Endodermal cell (in vitro differentiated cells): ENCODE data around the gene ADGRD2. TPM values are rescaled to one million over a fixed set of nuclear protein-coding genes. Genes with fewer than 3 reads are reported as not detected.

Experiments used
- DNase-seq: peaks from one replicate; pipeline ENCODE4 v3.0.0-alpha.2; 2017
- H3K27ac ChIP-seq: 2 replicates; pipeline ENCODE4 v1.5.1; 2013; ENCODE audit warnings: mild to moderate bottlenecking, low read depth, low read length, moderate library complexity
- H3K27me3 ChIP-seq: 2 replicates; pipeline ENCODE4 v1.6.1; 2013; ENCODE audit warnings: mild to moderate bottlenecking, low read length, moderate library complexity; ENCODE audit not compliant: insufficient read depth, control insufficient read depth, poor library complexity, severe bottlenecking
- H3K36me3 ChIP-seq: 2 replicates; pipeline ENCODE4 v1.7.0; 2013; ENCODE audit warnings: mild to moderate bottlenecking, low read length, moderate library complexity; ENCODE audit not compliant: control insufficient read depth, insufficient read depth
- H3K4me1 ChIP-seq: one replicate; pipeline ENCODE4 v1.7.0; 2013; ENCODE audit warnings: low read length; ENCODE audit not compliant: control insufficient read depth, insufficient read depth
- H3K4me3 ChIP-seq: 2 replicates; pipeline ENCODE4 v1.5.1; 2013; ENCODE audit warnings: mild to moderate bottlenecking, low read length, moderate library complexity
- H3K9ac ChIP-seq: 2 replicates; pipeline ENCODE4 v1.6.1; 2013; ENCODE audit warnings: mild to moderate bottlenecking, low read length, moderate library complexity; ENCODE audit not compliant: poor library complexity, severe bottlenecking; ENCODE audit errors: extremely low read depth
- H3K9me3 ChIP-seq: 2 replicates; pipeline ENCODE4 v1.6.1; 2013; ENCODE audit warnings: mild to moderate bottlenecking, low read length, moderate library complexity; ENCODE audit not compliant: control insufficient read depth
- H3K27ac Mint-ChIP-seq: 2 replicates; pipeline ENCODE4 v1.8.0; 2020; ENCODE audit warnings: mixed read lengths
- H3K27me3 Mint-ChIP-seq: 2 replicates; pipeline ENCODE4 v1.8.0; 2021; ENCODE audit warnings: mild to moderate bottlenecking, mixed read lengths; ENCODE audit not compliant: insufficient read depth
- H3K36me3 Mint-ChIP-seq: 2 replicates; pipeline ENCODE4 v1.8.0; 2020; ENCODE audit warnings: low read depth, mixed read lengths
- H3K4me1 Mint-ChIP-seq: 2 replicates; pipeline ENCODE4 v1.8.0; 2020; ENCODE audit warnings: mixed read lengths
- H3K4me3 Mint-ChIP-seq: 2 replicates; pipeline ENCODE4 v1.8.0; 2020; ENCODE audit warnings: mild to moderate bottlenecking, moderate library complexity, mixed read lengths
- H3K9me3 Mint-ChIP-seq: 2 replicates; pipeline ENCODE4 v1.8.0; 2020; ENCODE audit warnings: mild to moderate bottlenecking, mixed read lengths
- WGBS, 2 experiments: methylation state at CpG; one replicate each; pipeline versions ENCODE4 v1.1.5 to v1.1.7; 2013; ENCODE audit warnings: missing lambda C conversion rate in 2 of 2, mixed read lengths in 1 of 2; ENCODE audit not compliant: insufficient coverage in 1 of 2, insufficient read length in 1 of 2; 5-methylcytosine and 5-hydroxymethylcytosine counted together
- total RNA-seq, 2 donors: library from RNA; stranded (reverse); fragmentation: NEBNext Ultra II Directional in 1 of 2; extraction: Animal tissue kit (Norgen Biotek cat#: 25700) in 1 of 2; gene quantifications; 2 replicates in 1 of 2; 3 replicates in 1 of 2; pipeline ENCODE4 v1.2.1, GENCODE V29; 2021
- TF ChIP-seq, protein P1 (sequence below): fragments of 200-600 bp; sonication (generic); conservative IDR thresholded peaks from 2 replicates; pipeline ENCODE4 v1.5.0; 2021; ENCODE audit warnings: antibody characterized with exemption, mild to moderate bottlenecking

The ADGRD2 gene
- total RNA-seq, 2 donors from 2014 or later, result 0.33 to 0.40 TPM

DNA sequence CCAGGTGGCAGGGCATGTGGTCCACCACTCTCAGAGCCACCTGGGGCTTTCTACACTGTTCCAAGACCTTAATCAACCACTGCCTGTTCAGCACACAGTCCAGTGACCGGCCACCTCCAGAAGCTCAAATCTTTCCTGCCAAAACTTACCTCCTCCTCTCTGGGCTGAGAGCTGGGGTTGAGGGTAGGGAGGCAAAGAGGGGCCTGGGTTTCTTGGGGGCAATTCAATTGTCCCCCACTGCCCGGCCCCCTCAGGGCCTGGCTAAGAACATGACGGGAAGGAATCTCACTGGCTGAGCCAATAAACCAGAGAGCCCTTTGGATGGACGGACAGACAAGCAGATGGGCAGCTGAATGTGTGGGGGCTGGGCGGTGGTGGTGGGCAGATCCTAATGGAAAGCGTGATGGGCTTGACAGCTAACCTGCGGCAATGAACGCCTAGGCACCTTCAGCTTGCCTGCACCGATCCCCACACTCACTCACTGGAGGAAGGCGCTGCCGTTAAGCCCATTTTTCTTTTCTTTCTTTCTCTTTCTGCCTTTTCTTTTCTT is 51.6 kb downstream of the ADGRD2 start:
- no peak for DNase-seq
- Histone ChIP-seq H3K36me3 (no peaks in the 10 kb centered on the region), H3K27me3 (peaks cover 57% of the 10 kb centered on the region), H3K4me1 (no peaks in the 10 kb centered on the region), H3K9me3 (no peaks in the 10 kb centered on the region), H3K4me3 (no peak overlapping the region), H3K27ac (no peak overlapping the region), H3K9ac (no peak overlapping the region)
- TF ChIP-seq, protein P1, sequence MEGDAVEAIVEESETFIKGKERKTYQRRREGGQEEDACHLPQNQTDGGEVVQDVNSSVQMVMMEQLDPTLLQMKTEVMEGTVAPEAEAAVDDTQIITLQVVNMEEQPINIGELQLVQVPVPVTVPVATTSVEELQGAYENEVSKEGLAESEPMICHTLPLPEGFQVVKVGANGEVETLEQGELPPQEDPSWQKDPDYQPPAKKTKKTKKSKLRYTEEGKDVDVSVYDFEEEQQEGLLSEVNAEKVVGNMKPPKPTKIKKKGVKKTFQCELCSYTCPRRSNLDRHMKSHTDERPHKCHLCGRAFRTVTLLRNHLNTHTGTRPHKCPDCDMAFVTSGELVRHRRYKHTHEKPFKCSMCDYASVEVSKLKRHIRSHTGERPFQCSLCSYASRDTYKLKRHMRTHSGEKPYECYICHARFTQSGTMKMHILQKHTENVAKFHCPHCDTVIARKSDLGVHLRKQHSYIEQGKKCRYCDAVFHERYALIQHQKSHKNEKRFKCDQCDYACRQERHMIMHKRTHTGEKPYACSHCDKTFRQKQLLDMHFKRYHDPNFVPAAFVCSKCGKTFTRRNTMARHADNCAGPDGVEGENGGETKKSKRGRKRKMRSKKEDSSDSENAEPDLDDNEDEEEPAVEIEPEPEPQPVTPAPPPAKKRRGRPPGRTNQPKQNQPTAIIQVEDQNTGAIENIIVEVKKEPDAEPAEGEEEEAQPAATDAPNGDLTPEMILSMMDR, result no peak
- Mint-ChIP-seq H3K27me3 (peaks cover 68% of the 10 kb centered on the region), H3K4me3 (no peak overlapping the region), H3K4me1 (peaks cover 4% of the 10 kb centered on the region), H3K9me3 (peaks cover 2% of the 10 kb centered on the region), H3K27ac (no peak overlapping the region), H3K36me3 (no peaks in the 10 kb centered on the region)
- WGBS, 2 experiments, result 84 to 86% methylated on average over 7 to 11 of the region's 11 CpGs

DNA sequence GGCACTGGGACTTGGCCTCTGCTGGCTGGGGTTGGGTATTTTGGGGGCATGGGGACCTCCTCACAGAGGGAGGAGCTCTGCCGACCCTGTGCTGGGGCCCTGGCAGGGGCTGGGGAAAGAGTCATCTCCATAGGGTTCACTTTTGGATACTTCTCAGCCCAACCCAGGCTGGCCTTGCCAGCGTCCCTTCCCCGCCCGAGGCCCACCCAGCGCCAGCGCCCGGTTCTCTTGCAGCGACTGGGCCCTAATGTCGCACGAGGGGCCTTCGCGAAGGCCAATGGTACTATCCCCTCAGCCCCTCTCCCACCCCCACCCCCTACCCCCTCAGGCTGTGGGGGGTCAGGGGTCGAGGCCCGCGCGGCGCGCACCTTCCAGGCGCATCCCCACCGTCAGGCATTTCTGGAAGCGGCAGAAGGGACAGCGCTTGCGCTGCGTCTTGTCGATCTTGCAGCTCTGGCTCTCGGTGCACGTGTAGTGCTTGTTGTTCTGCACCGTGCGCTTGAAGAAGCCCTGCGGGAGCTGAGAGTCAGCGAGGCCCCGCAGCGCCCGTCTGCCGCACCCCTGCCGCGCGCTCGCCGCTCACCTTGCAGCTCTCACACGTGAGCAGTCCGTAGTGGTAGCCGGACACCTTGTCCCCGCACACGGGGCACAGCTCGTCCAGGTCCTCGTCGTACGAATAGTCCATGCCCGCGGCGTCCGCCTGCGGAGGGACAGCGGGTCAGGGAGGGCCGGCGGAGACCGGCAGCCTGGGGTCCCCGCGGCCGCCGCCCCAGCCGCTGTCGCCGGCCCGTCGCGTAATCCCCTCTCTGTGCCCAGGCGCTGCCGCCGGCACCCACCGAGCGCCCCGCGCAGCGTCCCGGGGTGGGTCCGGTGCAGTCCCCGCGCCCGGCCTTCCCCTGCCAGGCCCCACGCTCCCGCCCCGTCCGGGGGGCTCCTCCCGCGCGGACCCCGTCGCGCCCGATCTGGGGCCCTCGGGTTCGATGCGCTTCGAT is 52.8 kb downstream of the ADGRD2 start:
- Histone ChIP-seq H3K4me3 (no peak overlapping the region), H3K27me3 (peaks cover 57% of the 10 kb centered on the region), H3K36me3 (no peaks in the 10 kb centered on the region), H3K9me3 (no peaks in the 10 kb centered on the region), H3K27ac (no peak overlapping the region), H3K4me1 (no peaks in the 10 kb centered on the region), H3K9ac (no peak overlapping the region)
- Mint-ChIP-seq H3K27me3 (peaks cover 63% of the 10 kb centered on the region), H3K9me3 (peaks cover 2% of the 10 kb centered on the region), H3K4me3 (peak overlapping the region; percentile 52), H3K27ac (no peak overlapping the region), H3K4me1 (peaks cover 4% of the 10 kb centered on the region), H3K36me3 (no peaks in the 10 kb centered on the region)
- no peak for DNase-seq
- TF ChIP-seq, protein P1, result no peak
- WGBS, 2 experiments, result 13 to 22% methylated on average over 31 to 96 of the region's 96 CpGs

DNA sequence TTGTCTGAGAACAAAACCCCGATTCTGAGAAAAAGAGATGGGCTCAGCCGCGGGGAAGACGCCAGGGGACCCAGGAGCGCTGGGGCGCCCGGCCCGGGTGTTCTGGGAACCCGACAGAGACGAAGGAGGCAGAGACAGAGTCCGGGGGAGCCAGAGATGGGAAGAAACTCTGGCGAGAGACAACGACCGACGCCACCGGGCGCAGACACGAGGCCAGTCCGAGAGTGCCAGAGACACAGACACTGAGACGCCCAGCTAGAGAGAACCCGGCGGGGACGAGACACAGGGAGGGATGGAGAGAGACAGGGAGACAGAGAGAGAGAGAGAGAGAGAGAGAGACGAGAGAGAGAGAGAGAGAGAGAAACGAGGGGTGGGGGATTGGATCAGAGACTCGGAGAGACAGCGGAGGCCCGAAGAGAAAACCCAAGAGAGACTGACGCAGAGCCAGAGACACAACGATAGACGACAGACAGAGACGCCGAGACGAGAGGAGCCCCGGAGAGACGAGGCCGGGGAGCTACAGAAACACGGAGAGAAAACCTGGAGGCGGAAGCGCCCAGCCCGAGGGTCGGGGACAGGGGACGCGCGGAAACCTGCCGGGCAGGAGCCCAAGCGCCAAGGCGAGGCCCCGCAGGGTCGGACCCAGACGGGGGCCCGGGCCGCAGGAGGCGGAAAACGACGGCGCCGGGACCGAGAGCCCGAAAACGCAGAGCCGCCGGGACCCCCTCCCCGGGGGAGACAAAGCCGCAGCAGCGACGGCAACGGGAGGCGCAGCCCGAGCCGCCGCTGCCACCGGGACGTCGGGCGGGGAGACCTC is 53.7 kb downstream of the ADGRD2 start:
- H3K9me3 Mint-ChIP-seq, result peaks cover 2% of the 10 kb centered on the region

More for the DNA sequence above, 53.7 kb downstream of the ADGRD2 start:
- H3K27ac ChIP-seq, result no peak overlapping the region
- Mint-ChIP-seq H3K27ac (no peak overlapping the region), H3K36me3 (no peaks in the 10 kb centered on the region), H3K4me3 (peak overlapping the region; percentile 52), H3K27me3 (peaks cover 63% of the 10 kb centered on the region), H3K4me1 (peaks cover 4% of the 10 kb centered on the region)
- no peak overlapping the region for H3K4me3 ChIP-seq
- TF ChIP-seq, protein P1, result no peak
- no peak overlapping the region for H3K9ac ChIP-seq
- H3K36me3 ChIP-seq, result no peaks in the 10 kb centered on the region
- no peaks in the 10 kb centered on the region for H3K4me1 ChIP-seq
- no peak for DNase-seq
- peaks cover 57% of the 10 kb centered on the region for H3K27me3 ChIP-seq
- no peaks in the 10 kb centered on the region for H3K9me3 ChIP-seq
- WGBS, 2 experiments, result 6 to 8% methylated on average over 44 to 76 of the region's 76 CpGs
